ENCODE measurements around the gene RAX2. TPM values are rescaled to one million over a fixed set of nuclear protein-coding genes. Genes with fewer than 3 reads are reported as not detected.

RAX2 gene
- total and polyA plus RNA-seq, 2 of the 8 experiments (the other 6 are each of a cell fraction or from before 2014, with no cell fraction given) = 0.08 TPM; not detected in 1

DNA sequence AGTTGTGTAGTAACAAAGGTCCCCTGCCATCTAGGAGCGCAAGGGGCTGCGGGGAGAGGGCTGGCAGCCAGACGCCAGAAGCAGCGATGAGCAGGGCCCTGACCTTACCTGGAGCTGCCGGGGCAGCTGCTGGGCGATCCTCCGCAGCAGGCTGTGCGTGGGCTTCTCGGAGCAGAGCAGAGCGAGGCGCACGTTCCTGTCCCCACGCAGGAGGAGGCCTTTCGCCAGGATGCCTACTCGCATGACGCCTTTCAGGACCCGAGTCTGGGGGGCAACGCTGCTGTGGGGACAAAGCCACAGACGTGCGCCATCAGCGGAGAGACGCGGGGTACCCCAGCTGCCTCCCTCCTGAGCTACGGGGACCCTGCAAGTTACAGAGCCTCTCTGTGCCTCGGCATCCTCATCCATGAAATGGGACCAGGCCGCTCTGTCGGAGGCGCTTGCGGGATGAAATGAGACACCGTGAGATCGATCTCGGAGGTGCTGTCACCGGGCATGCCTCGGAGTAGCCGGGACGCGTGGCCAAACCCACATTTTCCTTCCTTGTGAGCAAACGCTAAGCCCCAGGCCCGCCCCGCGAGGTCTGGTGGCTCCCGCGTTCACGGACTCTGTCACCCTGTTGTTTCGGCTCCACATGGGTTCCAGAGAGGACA lies 44.7 kb upstream of the RAX2 start:
- H3K23ac ChIP-seq (ENCODE audit: insufficient read length) = no peak overlapping the region
- no peak overlapping the region for H2AK5ac ChIP-seq (ENCODE audit: low read depth, low read length)
- H3K18ac ChIP-seq (ENCODE audit: extremely low read depth, low read length) = no peak overlapping the region
- H3K9me3 ChIP-seq (ENCODE audit: insufficient read depth in 2 of 2, low read depth in 1 of 2, low read length in 1 of 2) = no peaks in the 10 kb centered on the region
- H4K5ac ChIP-seq (ENCODE audit: insufficient read length, low read depth, low read length) = no peak overlapping the region
- ChIA-PET POLR2A (ENCODE audit: partially characterized antibody) (no interaction called here), CTCF (ENCODE audit: partially characterized antibody) (interaction anchor here (2.4 kb wide), 1 partner anchor 19 kb away, joined by 8 read pairs; no protein-coding TSS in a partner anchor)
- WGBS, 2 experiments (ENCODE audit: extremely low coverage in 1 of 2, insufficient coverage in 1 of 2, insufficient read length in 1 of 2, insufficient replicate concordance in 2 of 2, low coverage in 1 of 2, low lambda C conversion rate in 2 of 2, missing lambda C conversion rate in 1 of 2) = 91% methylated on average over 44 of the region's 45 CpGs; no CpG with 5 or more reads in 1 of the 2 experiments
- no peaks in the 10 kb centered on the region for H3K23me2 ChIP-seq (ENCODE audit: low read depth, low read length)
- H2BK12ac ChIP-seq (ENCODE audit: low read depth, low read length) = no peak overlapping the region
- no peak overlapping the region for H3K56ac ChIP-seq (replicated peaks; ENCODE audit: insufficient read length, low read depth, low read length)
- no peak overlapping the region for H4K91ac ChIP-seq (replicated peaks; ENCODE audit: insufficient read length, low read length)
- H2BK5ac ChIP-seq (ENCODE audit: low read depth, low read length) = no peak overlapping the region
- no peak overlapping the region for H2BK15ac ChIP-seq (ENCODE audit: low read length)
- peaks cover 0 to 1% of the 10 kb centered on the region in 2 experiments for H4K20me1 ChIP-seq (replicated peaks in 1 of 2; ENCODE audit: control insufficient read depth in 1 of 2, insufficient read depth in 2 of 2, low read length in 2 of 2)
- H3K9ac ChIP-seq (replicated peaks in 1 of 4; ENCODE audit: extremely low read depth in 1 of 4, low read depth in 3 of 4, low read length in 3 of 4) = no peak overlapping the region
- no peaks in the 10 kb centered on the region for H3K79me2 ChIP-seq (ENCODE audit: control insufficient read depth in 1 of 2, insufficient read depth in 2 of 2, low read length in 2 of 2)
- H3K14ac ChIP-seq (ENCODE audit: insufficient read length) = no peak overlapping the region
- no peaks in the 10 kb centered on the region for H3K79me1 ChIP-seq (ENCODE audit: low read depth, low read length)
- no peak for FAIRE-seq
- no peak overlapping the region for H3K4me3 ChIP-seq (ENCODE audit: extremely low read depth in 1 of 4, insufficient read depth in 2 of 4, low read depth in 3 of 4, low read length in 4 of 4)
- DNase-seq (ENCODE audit: low read depth in 1 of 2, low spot score in 2 of 2) = no peak
- no peak overlapping the region for H3K27ac ChIP-seq (ENCODE audit: low read depth, low read length)
- peak overlapping the region; percentile 68; the same call in 1 of the 2 replicates for H4K8ac ChIP-seq (ENCODE audit: extremely low read depth, insufficient read depth, low read length)
- no peak overlapping the region for H3K4me2 ChIP-seq (ENCODE audit: insufficient read depth in 1 of 2, low read depth in 2 of 2, low read length in 2 of 2)
- no peak overlapping the region for H2BK20ac ChIP-seq (ENCODE audit: low read length)
- H3K4me1 ChIP-seq (replicated peaks in 1 of 4; ENCODE audit: control insufficient read depth in 3 of 4, insufficient read depth in 4 of 4, low read length in 3 of 4) = no peaks in the 10 kb centered on the region; a peak in 1 of 7 replicates
- no peak overlapping the region for H2BK120ac ChIP-seq (replicated peaks; ENCODE audit: low read depth, low read length)
- H2AFZ ChIP-seq (ENCODE audit: low read length) = no peak overlapping the region
- H3K36me3 ChIP-seq (ENCODE audit: control insufficient read depth in 2 of 4, insufficient read depth in 4 of 4, low read length in 3 of 4) = no peaks in the 10 kb centered on the region
- no peak overlapping the region for H3K4ac ChIP-seq (replicated peaks; ENCODE audit: insufficient read length, low read depth, low read length)
- no peaks in the 10 kb centered on the region for H3K27me3 ChIP-seq (replicated peaks in 1 of 4; ENCODE audit: control insufficient read depth in 3 of 4, extremely low read depth in 1 of 4, insufficient read depth in 3 of 4, low read length in 3 of 4)
- no peak for TF ChIP-seq JUN (IDR thresholded peaks at IDR 0.05; ENCODE audit: low read depth, low read length)
- TF ChIP-seq, protein P1, sequence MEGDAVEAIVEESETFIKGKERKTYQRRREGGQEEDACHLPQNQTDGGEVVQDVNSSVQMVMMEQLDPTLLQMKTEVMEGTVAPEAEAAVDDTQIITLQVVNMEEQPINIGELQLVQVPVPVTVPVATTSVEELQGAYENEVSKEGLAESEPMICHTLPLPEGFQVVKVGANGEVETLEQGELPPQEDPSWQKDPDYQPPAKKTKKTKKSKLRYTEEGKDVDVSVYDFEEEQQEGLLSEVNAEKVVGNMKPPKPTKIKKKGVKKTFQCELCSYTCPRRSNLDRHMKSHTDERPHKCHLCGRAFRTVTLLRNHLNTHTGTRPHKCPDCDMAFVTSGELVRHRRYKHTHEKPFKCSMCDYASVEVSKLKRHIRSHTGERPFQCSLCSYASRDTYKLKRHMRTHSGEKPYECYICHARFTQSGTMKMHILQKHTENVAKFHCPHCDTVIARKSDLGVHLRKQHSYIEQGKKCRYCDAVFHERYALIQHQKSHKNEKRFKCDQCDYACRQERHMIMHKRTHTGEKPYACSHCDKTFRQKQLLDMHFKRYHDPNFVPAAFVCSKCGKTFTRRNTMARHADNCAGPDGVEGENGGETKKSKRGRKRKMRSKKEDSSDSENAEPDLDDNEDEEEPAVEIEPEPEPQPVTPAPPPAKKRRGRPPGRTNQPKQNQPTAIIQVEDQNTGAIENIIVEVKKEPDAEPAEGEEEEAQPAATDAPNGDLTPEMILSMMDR (IDR thresholded peaks at IDR 0.05; ENCODE audit: control extremely low read depth in 1 of 3, insufficient read depth in 1 of 3, low read depth in 1 of 3, low read length in 3 of 3) = no peak
- no peak for TF ChIP-seq HDAC6 (IDR thresholded peaks at IDR 0.05; ENCODE audit: low read depth, low read length)
- no peak for TF ChIP-seq BRCA1 (IDR thresholded peaks at IDR 0.05; ENCODE audit: low read depth, low read length)
- no peak for TF ChIP-seq SP4 (IDR thresholded peaks at IDR 0.05; ENCODE audit: low read length)
- TF ChIP-seq RAD21 (IDR thresholded peaks at IDR 0.05 in 1 of 2, conservative IDR thresholded peaks at IDR 0.05 in 1 of 2; ENCODE audit: low read depth in 2 of 2, low read length in 2 of 2) = no peak
- TF ChIP-seq CREB1 (IDR thresholded peaks at IDR 0.05) = no peak
- no peak for TF ChIP-seq CHD2 (IDR thresholded peaks at IDR 0.05; ENCODE audit: low read length)
- no peak for TF ChIP-seq CBX8 (IDR thresholded peaks at IDR 0.05; ENCODE audit: borderline replicate concordance, low read depth, low read length)
- TF ChIP-seq HDAC2 (IDR thresholded peaks at IDR 0.05; ENCODE audit: borderline replicate concordance in 1 of 2, low read depth in 2 of 2, low read length in 2 of 2) = no peak
